Measurements from ENCODE around the gene SLC4A2.
A peak's percentile ranks its signal among the peaks of the same experiment; 100 is the strongest.

SLC4A2 gene

DNA sequence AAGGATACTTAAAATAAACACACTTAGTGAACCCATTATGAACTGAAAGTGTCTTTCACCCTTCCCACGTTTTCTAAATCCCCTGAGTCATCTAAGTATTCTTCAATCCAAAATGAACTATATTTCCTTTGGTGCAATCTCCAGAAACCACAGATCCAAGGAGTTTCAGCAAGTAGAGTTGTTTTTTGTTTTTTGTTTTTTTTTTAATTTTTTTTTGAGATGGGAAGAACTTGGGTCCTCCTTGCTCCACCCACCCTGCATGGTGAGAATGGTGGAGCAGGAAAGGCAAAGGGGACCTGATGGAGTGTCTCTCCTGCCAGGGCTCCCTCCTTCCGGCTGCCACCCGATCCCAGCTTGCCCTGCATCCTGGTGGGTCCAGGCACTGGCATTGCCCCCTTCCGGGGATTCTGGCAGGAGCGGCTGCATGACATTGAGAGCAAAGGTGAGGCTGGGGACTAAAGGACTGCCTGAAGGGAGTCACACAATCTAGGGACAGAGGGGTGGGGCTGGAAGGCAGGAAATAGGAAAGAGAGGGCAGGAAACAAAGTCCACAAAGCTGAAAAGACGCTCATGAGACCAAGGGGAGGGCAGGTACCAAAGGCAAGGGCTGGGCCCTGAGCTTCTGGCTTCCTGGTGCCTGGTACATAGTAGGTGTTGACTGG is 47.2 kb upstream of the SLC4A2 start:
- no peaks in the 10 kb centered on the region for H3K36me3 ChIP-seq
- peaks cover 0 to 29% (median 14%) of the 10 kb centered on the region in 4 donors for H3K4me1 ChIP-seq
- no peak overlapping the region for H3K27ac ChIP-seq
- intact Hi-C loops (cut with DNase I; ENCODE audit: low total_unique reads) = loop anchor here (10.0 kb wide), 1 partner anchor 103 kb away; no protein-coding TSS in a partner anchor
- H3K9me3 ChIP-seq = no peaks in the 10 kb centered on the region
- TF ChIP-seq, protein P1, sequence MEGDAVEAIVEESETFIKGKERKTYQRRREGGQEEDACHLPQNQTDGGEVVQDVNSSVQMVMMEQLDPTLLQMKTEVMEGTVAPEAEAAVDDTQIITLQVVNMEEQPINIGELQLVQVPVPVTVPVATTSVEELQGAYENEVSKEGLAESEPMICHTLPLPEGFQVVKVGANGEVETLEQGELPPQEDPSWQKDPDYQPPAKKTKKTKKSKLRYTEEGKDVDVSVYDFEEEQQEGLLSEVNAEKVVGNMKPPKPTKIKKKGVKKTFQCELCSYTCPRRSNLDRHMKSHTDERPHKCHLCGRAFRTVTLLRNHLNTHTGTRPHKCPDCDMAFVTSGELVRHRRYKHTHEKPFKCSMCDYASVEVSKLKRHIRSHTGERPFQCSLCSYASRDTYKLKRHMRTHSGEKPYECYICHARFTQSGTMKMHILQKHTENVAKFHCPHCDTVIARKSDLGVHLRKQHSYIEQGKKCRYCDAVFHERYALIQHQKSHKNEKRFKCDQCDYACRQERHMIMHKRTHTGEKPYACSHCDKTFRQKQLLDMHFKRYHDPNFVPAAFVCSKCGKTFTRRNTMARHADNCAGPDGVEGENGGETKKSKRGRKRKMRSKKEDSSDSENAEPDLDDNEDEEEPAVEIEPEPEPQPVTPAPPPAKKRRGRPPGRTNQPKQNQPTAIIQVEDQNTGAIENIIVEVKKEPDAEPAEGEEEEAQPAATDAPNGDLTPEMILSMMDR (IDR thresholded peaks at IDR 0.05) = no peak
- DNase-seq = no peak
- H3K27me3 ChIP-seq = peaks cover 0 to 94% of the 10 kb centered on the region in 2 donors
- H3K4me3 ChIP-seq = no peak overlapping the region

DNA sequence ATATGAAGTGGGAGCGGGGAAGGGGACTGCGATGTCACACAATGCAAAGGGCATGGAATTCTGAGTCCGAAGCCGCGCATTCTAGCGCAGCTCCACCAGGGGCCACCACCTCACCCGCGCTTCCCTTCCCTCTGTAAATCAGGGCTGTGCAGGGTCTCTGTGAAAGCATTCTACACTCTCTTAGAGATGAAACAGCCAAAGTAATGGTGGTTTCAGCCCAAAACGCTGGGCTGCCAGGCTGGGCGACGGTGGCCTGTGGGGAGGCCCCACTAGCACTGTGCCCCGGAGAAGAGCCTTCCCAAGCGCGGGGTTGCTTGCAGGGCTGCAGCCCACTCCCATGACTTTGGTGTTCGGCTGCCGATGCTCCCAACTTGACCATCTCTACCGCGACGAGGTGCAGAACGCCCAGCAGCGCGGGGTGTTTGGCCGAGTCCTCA is 46.5 kb upstream of the SLC4A2 start:
- Histone ChIP-seq H3K9me3 (no peaks in the 10 kb centered on the region), H3K4me1 (peaks cover 0 to 33% (median 16%) of the 10 kb centered on the region in 4 donors), H3K4me3 (no peak overlapping the region), H3K27ac (no peak overlapping the region), H3K36me3 (no peaks in the 10 kb centered on the region), H3K27me3 (peaks cover 0 to 94% of the 10 kb centered on the region in 2 donors)
- no peak for DNase-seq
- TF ChIP-seq, protein P1 (IDR thresholded peaks at IDR 0.05) = peak; percentile 23 to 24
- intact Hi-C loops (cut with DNase I; ENCODE audit: low total_unique reads) = loop anchor here (10.0 kb wide), 1 partner anchor 102 kb away; no protein-coding TSS in a partner anchor

DNA sequence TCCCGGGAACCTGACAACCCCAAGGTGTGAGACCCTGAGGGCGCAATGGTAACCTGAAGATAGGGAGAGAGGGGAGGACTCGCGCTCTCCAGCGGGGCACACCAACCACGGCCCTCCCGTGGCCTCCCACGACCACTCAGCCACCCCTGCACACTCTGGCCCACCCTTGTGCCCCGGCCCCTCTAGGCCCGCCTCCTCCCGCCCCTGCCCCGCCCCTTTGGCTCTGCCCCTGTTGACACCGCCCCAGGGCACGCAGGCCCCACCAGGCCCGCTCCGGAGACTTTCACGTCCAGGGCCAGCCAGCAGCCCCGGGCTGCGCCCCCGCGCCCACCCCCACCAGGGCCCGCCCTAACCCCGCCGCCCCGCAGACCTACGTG is 46.0 kb upstream of the SLC4A2 start:
- Histone ChIP-seq H3K9me3 (no peaks in the 10 kb centered on the region), H3K27ac (no peak overlapping the region), H3K27me3 (peaks cover 0 to 95% of the 10 kb centered on the region in 2 donors), H3K36me3 (no peaks in the 10 kb centered on the region), H3K4me1 (peaks cover 0 to 33% (median 20%) of the 10 kb centered on the region in 4 donors), H3K4me3 (peak overlapping the region; percentile 7 to 42)
- intact Hi-C loops (cut with DNase I; ENCODE audit: low total_unique reads) = loop anchor here (10.0 kb wide), 1 partner anchor 101 kb away; no protein-coding TSS in a partner anchor
- TF ChIP-seq, protein P1 (IDR thresholded peaks at IDR 0.05) = no peak
- no peak for DNase-seq

DNA sequence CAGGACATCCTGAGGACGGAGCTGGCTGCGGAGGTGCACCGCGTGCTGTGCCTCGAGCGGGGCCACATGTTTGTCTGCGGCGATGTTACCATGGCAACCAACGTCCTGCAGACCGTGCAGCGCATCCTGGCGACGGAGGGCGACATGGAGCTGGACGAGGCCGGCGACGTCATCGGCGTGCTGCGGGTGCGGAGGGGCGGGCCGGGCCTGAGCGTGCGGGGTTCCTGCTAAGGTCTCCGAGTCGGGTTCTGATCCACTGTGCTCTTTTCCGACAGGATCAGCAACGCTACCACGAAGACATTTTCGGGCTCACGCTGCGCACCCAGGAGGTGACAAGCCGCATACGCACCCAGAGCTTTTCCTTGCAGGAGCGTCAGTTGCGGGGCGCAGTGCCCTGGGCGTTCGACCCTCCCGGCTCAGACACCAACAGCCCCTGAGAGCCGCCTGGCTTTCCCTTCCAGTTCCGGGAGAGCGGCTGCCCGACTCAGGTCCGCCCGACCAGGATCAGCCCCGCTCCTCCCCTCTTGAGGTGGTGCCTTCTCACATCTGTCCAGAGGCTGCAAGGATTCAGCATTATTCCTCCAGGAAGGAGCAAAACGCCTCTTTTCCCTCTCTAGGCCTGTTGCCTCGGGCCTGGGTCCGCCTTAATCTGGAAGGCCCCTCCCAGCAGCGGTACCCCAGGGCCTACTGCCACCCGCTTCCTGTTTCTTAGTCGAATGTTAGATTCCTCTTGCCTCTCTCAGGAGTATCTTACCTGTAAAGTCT is 45.5 kb upstream of the SLC4A2 start:
- Histone ChIP-seq H3K36me3 (no peaks in the 10 kb centered on the region), H3K4me3 (peak overlapping the region; percentile 7 to 42), H3K9me3 (no peaks in the 10 kb centered on the region), H3K27ac (no peak overlapping the region), H3K27me3 (peaks cover 0 to 95% of the 10 kb centered on the region in 2 donors), H3K4me1 (peaks cover 0 to 33% (median 26%) of the 10 kb centered on the region in 4 donors)
- DNase-seq = peak in 1 of 2 donors; percentile 56
- intact Hi-C loops (cut with DNase I; ENCODE audit: low total_unique reads) = loop anchor here (10.0 kb wide), 1 partner anchor 101 kb away; no protein-coding TSS in a partner anchor
- TF ChIP-seq, protein P1 (IDR thresholded peaks at IDR 0.05) = no peak

DNA sequence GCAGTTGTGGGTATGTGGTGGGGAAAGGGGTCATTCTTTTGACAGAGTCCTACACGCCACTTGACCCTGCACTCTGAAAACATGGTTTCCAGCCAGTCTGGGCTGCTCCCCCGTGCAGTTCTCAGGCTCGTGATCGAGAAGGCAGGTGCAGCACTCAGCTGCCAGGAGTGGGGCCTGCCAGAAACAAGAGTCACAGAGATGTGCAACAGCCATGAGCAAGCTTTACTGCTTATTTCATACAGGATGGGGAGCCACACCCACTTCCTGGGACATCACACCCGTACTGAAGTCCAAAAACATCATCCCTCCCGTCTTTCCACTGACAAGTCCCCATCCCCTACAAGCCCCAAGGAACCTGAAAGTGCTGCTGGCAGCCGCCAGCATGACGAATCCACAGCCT is 44.4 kb upstream of the SLC4A2 start:
- intact Hi-C loops (cut with DNase I; ENCODE audit: low total_unique reads) = loop anchor here (10.0 kb wide), 1 partner anchor 100 kb away; no protein-coding TSS in a partner anchor
- H3K4me3 ChIP-seq = no peak overlapping the region
- no peaks in the 10 kb centered on the region for H3K36me3 ChIP-seq
- H3K9me3 ChIP-seq = no peaks in the 10 kb centered on the region
- peaks cover 0 to 95% of the 10 kb centered on the region in 2 donors for H3K27me3 ChIP-seq
- no peak for DNase-seq
- peaks cover 0 to 38% (median 28%) of the 10 kb centered on the region in 4 donors for H3K4me1 ChIP-seq
- no peak overlapping the region for H3K27ac ChIP-seq
- TF ChIP-seq, protein P1 (IDR thresholded peaks at IDR 0.05) = no peak

Measured in tibial artery (tissue), 4 donors.